GM23338 (cell line): ENCODE data around the gene TMPRSS9. TPM values are rescaled to one million over a fixed set of nuclear protein-coding genes. Genes with fewer than 3 reads are reported as not detected.

Experiments
- ATAC-seq: fragments of 200-7000 bp; cut with Tn5 transposase; 3 replicates; pipeline ENCODE4 v1.9.1; 2020
- DNase-seq: peaks from one replicate; pipeline ENCODE4 v3.0.0-alpha.2; 2015; ENCODE audit warnings: low spot score
- H2AFZ ChIP-seq: fragments of 200-600 bp; sonication (generic); 2 replicates; pipeline ENCODE4 v1.8.0; 2016; ENCODE audit warnings: antibody characterized with exemption, mild to moderate bottlenecking, moderate library complexity
- H3F3A ChIP-seq: fragments of 200-600 bp; sonication (generic); replicated peaks from 2 replicates; pipeline ENCODE4 v1.8.0; 2017; ENCODE audit warnings: antibody characterized with exemption, mixed run types, low read depth
- H3K27ac ChIP-seq: fragments of 200-600 bp; sonication (generic); 2 replicates; pipeline ENCODE4 v1.6.1; 2016; ENCODE audit warnings: low read depth
- H3K27me3 ChIP-seq: fragments of 200-600 bp; sonication (generic); 2 replicates; pipeline ENCODE4 v1.8.0; 2016; ENCODE audit warnings: mild to moderate bottlenecking, mixed run types, moderate library complexity; ENCODE audit not compliant: insufficient read depth
- H3K36me3 ChIP-seq: fragments of 200-600 bp; sonication (generic); 2 replicates; pipeline ENCODE4 v1.8.0; 2016; ENCODE audit warnings: mild to moderate bottlenecking; ENCODE audit not compliant: insufficient read depth
- H3K4me1 ChIP-seq: fragments of 200-600 bp; sonication (generic); 2 replicates; pipeline ENCODE4 v1.8.0; 2016; ENCODE audit warnings: mild to moderate bottlenecking, moderate library complexity; ENCODE audit not compliant: insufficient read depth
- H3K4me2 ChIP-seq: fragments of 200-600 bp; sonication (generic); 2 replicates; pipeline ENCODE4 v1.7.1; 2017; ENCODE audit warnings: mixed run types
- H3K4me3 ChIP-seq: fragments of 200-600 bp; sonication (generic); 2 replicates; pipeline ENCODE4 v1.6.1; 2016; ENCODE audit warnings: mixed run types
- H3K79me2 ChIP-seq: fragments of 200-600 bp; sonication (generic); replicated peaks from 2 replicates; pipeline ENCODE4 v1.8.0; 2017; ENCODE audit warnings: mild to moderate bottlenecking; ENCODE audit not compliant: insufficient read depth
- H3K9me2 ChIP-seq: fragments of 200-600 bp; sonication (generic); 2 replicates; pipeline ENCODE4 v1.8.0; 2017; ENCODE audit not compliant: insufficient read depth
- H4K20me1 ChIP-seq: fragments of 200-600 bp; sonication (generic); replicated peaks from 2 replicates; pipeline ENCODE4 v1.8.0; 2017; ENCODE audit warnings: mild to moderate bottlenecking; ENCODE audit not compliant: insufficient read depth
- H3K27ac Mint-ChIP-seq: 2 replicates; pipeline ENCODE4 v1.8.0; 2020; ENCODE audit warnings: inconsistent platforms, mild to moderate bottlenecking, moderate library complexity, mixed read lengths
- H3K27me3 Mint-ChIP-seq: 3 replicates; pipeline ENCODE4 v1.8.0; 2022; ENCODE audit warnings: low read depth, mild to moderate bottlenecking, moderate library complexity, mixed read lengths, inconsistent platforms; ENCODE audit not compliant: insufficient read depth, poor library complexity
- H3K36me3 Mint-ChIP-seq: 3 replicates; pipeline ENCODE4 v1.8.0; 2021; ENCODE audit warnings: low read depth, mild to moderate bottlenecking, inconsistent platforms, moderate library complexity, mixed read lengths
- H3K4me1 Mint-ChIP-seq: 3 replicates; pipeline ENCODE4 v1.8.0; 2020; ENCODE audit warnings: mild to moderate bottlenecking, inconsistent platforms, mixed read lengths
- H3K4me3 Mint-ChIP-seq: 3 replicates; pipeline ENCODE4 v1.8.0; 2021; ENCODE audit warnings: moderate library complexity, mild to moderate bottlenecking, inconsistent platforms, mixed read lengths
- H3K9me3 Mint-ChIP-seq: 3 replicates; pipeline ENCODE4 v1.8.0; 2020; ENCODE audit warnings: moderate library complexity, mild to moderate bottlenecking, inconsistent platforms, mixed read lengths
- CREB1 ChIP-seq: fragments of 250-450 bp; sonication (Bioruptor Pico); IDR thresholded peaks from 2 replicates; pipeline ENCODE4 v1.5.0; 2020; ENCODE audit warnings: low read depth, mild to moderate bottlenecking, moderate library complexity
- CTCF ChIP-seq, 2 experiments: fragments of 200-600 bp in 1 of 2; sonication (generic) in 1 of 2; conservative IDR thresholded peaks; 2 replicates each; pipeline versions ENCODE4 v1.5.1 to v1.6.1; 2016 to 2017; ENCODE audit warnings: antibody characterized with exemption in 2 of 2, low read depth in 2 of 2, mild to moderate bottlenecking in 2 of 2, moderate library complexity in 1 of 2
- EZH2 ChIP-seq: fragments of 200-600 bp; sonication (generic); IDR thresholded peaks from one replicate; pipeline ENCODE4 v1.8.0; 2017; ENCODE audit warnings: antibody characterized with exemption, mild to moderate bottlenecking, low read depth; ENCODE audit not compliant: unreplicated experiment
- EZH2phosphoT487 ChIP-seq: fragments of 200-600 bp; sonication (generic); IDR thresholded peaks from one replicate; pipeline ENCODE4 v1.8.1; 2018; ENCODE audit warnings: antibody characterized with exemption; ENCODE audit not compliant: unreplicated experiment
- JUNB ChIP-seq: IDR thresholded peaks from one replicate; pipeline ENCODE4 v1.6.1; 2016; ENCODE audit warnings: antibody characterized with exemption; ENCODE audit not compliant: unreplicated experiment
- NANOG ChIP-seq: IDR thresholded peaks from 2 replicates; pipeline ENCODE4 v1.6.1; 2016; ENCODE audit warnings: antibody characterized with exemption, borderline replicate concordance
- POLR2AphosphoS5 ChIP-seq: IDR thresholded peaks from 2 replicates; pipeline ENCODE4 v1.6.1; 2016; ENCODE audit warnings: antibody characterized with exemption, low read depth
- REST ChIP-seq: IDR thresholded peaks from one replicate; pipeline ENCODE4 v1.6.1; 2018; ENCODE audit warnings: antibody characterized with exemption; ENCODE audit not compliant: unreplicated experiment
- STAT1 ChIP-seq: IDR thresholded peaks from one replicate; pipeline ENCODE4 v1.6.1; 2016; ENCODE audit warnings: antibody characterized with exemption; ENCODE audit not compliant: unreplicated experiment
- ZNF114 ChIP-seq: fragments of 250-450 bp; sonication (Bioruptor Pico); IDR thresholded peaks from 2 replicates; pipeline ENCODE4 v1.5.0; 2020; ENCODE audit warnings: mild to moderate bottlenecking, moderate library complexity
- ZNF331 ChIP-seq: fragments of 250-450 bp; sonication (Bioruptor Pico); IDR thresholded peaks from 2 replicates; pipeline ENCODE4 v1.5.0; 2020; ENCODE audit warnings: low read depth, mild to moderate bottlenecking, moderate library complexity
- polyA plus RNA-seq: library from polyadenylated mRNA; unstranded; fragments of >200 nt; fragmentation: Nextera tagmentation; extraction: Ambion mirVana; gene quantifications from 2 replicates; pipeline ENCODE4 v1.2.1, GENCODE V29; 2016
- total RNA-seq: library from RNA; depleted of rRNA; stranded (reverse); fragments of >200 nt; shearing (Covaris generic); gene quantifications from 2 replicates; pipeline ENCODE4 v1.2.3, GENCODE V29; 2014
- TF ChIP-seq, protein P1 (sequence below): IDR thresholded peaks from 2 replicates; pipeline ENCODE4 v1.6.1; 2016; ENCODE audit warnings: antibody characterized with exemption
- TF ChIP-seq, protein P2 (sequence below): fragments of 250-450 bp; sonication (Bioruptor Pico); IDR thresholded peaks from 2 replicates; pipeline ENCODE4 v1.5.0; 2020; ENCODE audit warnings: mild to moderate bottlenecking, moderate library complexity

The TMPRSS9 gene
- total and polyA plus RNA-seq, 2 experiments from 2014 or later, result 0.05 to 0.28 TPM

GRCh38 chr19:2331601-2332246 is 28.3 kb upstream of the TMPRSS9 start:
- Histone ChIP-seq H2AFZ (no peak overlapping the region), H3K9me2 (no peaks in the 10 kb centered on the region; the same call in 1 of the 2 replicates), H3K27ac (peak overlapping the region; percentile 78), H3K27me3 (no peaks in the 10 kb centered on the region), H3F3A (peaks cover 27% of the 10 kb centered on the region), H4K20me1 (peaks cover 17% of the 10 kb centered on the region), H3K79me2 (peaks cover 80% of the 10 kb centered on the region), H3K4me2 (peak overlapping the region; percentile 66), H3K36me3 (no peaks in the 10 kb centered on the region), H3K4me1 (peaks cover 21% of the 10 kb centered on the region), H3K4me3 (no peak overlapping the region)
- peak overlapping the region; percentile 60 for H3K4me3 Mint-ChIP-seq
- peaks cover 40% of the 10 kb centered on the region for H3K27me3 Mint-ChIP-seq
- H3K27ac Mint-ChIP-seq, result peak overlapping the region; percentile 74
- H3K4me1 Mint-ChIP-seq, result peaks cover 47% of the 10 kb centered on the region
- peaks cover 16% of the 10 kb centered on the region for H3K9me3 Mint-ChIP-seq
- DNase-seq (no peak), ATAC-seq (no peak)
- peaks cover 26% of the 10 kb centered on the region for H3K36me3 Mint-ChIP-seq
- no peak for TF ChIP-seq ZNF331
- no peak for TF ChIP-seq CTCF (conservative IDR thresholded peaks at IDR 0.05; ENCODE audit: low read depth in 2 of 2)
- no peak for TF ChIP-seq NANOG
- TF ChIP-seq ZNF114 (CRISPR knock-in tag), result no peak
- TF ChIP-seq, protein P1, sequence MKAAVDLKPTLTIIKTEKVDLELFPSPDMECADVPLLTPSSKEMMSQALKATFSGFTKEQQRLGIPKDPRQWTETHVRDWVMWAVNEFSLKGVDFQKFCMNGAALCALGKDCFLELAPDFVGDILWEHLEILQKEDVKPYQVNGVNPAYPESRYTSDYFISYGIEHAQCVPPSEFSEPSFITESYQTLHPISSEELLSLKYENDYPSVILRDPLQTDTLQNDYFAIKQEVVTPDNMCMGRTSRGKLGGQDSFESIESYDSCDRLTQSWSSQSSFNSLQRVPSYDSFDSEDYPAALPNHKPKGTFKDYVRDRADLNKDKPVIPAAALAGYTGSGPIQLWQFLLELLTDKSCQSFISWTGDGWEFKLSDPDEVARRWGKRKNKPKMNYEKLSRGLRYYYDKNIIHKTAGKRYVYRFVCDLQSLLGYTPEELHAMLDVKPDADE, result no peak
- no peak for TF ChIP-seq REST
- no peak for TF ChIP-seq STAT1
- no peak for TF ChIP-seq EZH2
- TF ChIP-seq POLR2AphosphoS5, result no peak
- TF ChIP-seq EZH2phosphoT487, result no peak
- TF ChIP-seq, protein P2, sequence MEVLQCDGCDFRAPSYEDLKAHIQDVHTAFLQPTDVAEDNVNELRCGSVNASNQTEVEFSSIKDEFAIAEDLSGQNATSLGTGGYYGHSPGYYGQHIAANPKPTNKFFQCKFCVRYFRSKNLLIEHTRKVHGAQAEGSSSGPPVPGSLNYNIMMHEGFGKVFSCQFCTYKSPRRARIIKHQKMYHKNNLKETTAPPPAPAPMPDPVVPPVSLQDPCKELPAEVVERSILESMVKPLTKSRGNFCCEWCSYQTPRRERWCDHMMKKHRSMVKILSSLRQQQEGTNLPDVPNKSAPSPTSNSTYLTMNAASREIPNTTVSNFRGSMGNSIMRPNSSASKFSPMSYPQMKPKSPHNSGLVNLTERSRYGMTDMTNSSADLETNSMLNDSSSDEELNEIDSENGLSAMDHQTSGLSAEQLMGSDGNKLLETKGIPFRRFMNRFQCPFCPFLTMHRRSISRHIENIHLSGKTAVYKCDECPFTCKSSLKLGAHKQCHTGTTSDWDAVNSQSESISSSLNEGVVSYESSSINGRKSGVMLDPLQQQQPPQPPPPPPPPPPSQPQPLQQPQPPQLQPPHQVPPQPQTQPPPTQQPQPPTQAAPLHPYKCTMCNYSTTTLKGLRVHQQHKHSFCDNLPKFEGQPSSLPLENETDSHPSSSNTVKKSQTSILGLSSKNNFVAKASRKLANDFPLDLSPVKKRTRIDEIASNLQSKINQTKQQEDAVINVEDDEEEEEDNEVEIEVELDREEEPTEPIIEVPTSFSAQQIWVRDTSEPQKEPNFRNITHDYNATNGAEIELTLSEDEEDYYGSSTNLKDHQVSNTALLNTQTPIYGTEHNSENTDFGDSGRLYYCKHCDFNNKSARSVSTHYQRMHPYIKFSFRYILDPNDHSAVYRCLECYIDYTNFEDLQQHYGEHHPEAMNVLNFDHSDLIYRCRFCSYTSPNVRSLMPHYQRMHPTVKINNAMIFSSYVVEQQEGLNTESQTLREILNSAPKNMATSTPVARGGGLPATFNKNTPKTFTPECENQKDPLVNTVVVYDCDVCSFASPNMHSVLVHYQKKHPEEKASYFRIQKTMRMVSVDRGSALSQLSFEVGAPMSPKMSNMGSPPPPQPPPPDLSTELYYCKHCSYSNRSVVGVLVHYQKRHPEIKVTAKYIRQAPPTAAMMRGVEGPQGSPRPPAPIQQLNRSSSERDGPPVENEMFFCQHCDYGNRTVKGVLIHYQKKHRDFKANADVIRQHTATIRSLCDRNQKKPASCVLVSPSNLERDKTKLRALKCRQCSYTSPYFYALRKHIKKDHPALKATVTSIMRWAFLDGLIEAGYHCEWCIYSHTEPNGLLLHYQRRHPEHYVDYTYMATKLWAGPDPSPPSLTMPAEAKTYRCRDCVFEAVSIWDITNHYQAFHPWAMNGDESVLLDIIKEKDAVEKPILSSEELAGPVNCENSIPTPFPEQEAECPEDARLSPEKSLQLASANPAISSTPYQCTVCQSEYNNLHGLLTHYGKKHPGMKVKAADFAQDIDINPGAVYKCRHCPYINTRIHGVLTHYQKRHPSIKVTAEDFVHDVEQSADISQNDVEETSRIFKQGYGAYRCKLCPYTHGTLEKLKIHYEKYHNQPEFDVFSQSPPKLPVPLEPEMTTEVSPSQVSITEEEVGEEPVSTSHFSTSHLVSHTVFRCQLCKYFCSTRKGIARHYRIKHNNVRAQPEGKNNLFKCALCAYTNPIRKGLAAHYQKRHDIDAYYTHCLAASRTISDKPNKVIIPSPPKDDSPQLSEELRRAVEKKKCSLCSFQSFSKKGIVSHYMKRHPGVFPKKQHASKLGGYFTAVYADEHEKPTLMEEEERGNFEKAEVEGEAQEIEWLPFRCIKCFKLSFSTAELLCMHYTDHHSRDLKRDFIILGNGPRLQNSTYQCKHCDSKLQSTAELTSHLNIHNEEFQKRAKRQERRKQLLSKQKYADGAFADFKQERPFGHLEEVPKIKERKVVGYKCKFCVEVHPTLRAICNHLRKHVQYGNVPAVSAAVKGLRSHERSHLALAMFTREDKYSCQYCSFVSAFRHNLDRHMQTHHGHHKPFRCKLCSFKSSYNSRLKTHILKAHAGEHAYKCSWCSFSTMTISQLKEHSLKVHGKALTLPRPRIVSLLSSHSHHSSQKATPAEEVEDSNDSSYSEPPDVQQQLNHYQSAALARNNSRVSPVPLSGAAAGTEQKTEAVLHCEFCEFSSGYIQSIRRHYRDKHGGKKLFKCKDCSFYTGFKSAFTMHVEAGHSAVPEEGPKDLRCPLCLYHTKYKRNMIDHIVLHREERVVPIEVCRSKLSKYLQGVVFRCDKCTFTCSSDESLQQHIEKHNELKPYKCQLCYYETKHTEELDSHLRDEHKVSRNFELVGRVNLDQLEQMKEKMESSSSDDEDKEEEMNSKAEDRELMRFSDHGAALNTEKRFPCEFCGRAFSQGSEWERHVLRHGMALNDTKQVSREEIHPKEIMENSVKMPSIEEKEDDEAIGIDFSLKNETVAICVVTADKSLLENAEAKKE (CRISPR knock-in tag), result no peak
- no peak for TF ChIP-seq CREB1
- TF ChIP-seq JUNB, result no peak
